HG03469 (cell line): Measurements from ENCODE around the gene MS4A3.
"Not testable (repeated sequence)": the region's sequence is repeated elsewhere in the genome, so short reads cannot be mapped to it uniquely, and the experiment has no call there.

Experiments used
- ATAC-seq: cut with Tn5 transposase; IDR thresholded peaks from one replicate; pipeline ENCODE4 v1.9.1; 2021; ENCODE audit warnings: mild to moderate bottlenecking, moderate library complexity, moderate number of reproducible peaks; ENCODE audit not compliant: unreplicated experiment

The MS4A3 gene, protein sequence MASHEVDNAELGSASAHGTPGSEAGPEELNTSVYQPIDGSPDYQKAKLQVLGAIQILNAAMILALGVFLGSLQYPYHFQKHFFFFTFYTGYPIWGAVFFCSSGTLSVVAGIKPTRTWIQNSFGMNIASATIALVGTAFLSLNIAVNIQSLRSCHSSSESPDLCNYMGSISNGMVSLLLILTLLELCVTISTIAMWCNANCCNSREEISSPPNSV

DNA sequence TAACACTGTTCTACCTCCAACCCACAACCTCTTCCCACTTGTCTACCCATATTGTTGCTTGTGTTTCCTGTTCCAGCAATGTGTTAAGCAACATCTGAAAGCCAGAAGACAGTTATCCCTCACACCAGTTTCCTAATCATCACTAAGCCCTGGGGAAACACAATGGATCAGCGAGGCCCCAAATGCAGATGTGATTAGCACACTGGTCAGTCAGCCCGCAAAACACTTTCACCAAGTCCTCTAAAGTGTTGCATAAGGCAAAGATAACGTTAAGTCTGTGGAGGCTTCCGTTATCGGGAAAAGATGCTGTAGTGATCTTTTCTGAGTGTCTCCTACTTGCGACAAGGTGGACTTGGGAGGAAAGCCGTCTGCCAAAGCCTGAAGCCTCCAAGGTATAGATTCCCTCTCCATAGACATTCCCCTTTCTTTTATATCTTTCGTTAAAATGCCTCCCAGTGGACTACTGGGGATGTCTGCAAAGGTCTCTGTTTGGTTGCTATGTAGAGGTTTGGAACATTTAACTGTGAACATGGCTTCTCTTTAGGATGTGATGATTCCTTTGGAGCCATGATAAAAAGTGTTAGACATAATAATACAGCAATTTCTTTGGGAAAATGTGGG is at the start of gene MS4A3:
TSS of gene MS4A3 (plus strand) at position 317 of the 621 bp plus-strand sequence. CDS start 4,496 bp downstream, outside the sequence.
- no peak for ATAC-seq

DNA sequence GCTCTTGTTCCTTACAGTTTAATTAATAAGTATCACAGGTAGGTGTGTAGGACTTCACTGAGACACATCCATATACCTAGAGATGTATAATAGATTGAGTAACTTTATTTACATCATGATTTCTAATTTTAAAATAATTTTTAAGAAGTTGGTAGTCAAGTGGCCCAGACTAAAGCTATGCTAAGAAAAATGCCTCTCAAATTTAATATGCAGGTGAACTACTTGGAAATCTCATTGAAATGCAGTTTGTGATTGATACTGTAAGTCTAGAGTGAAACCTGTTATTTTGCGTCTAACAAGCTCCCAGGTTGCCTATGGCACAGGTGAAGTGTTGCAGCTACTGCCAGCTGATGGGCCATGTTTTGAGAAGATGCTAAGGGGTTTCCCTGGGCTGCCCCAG is 39.6 kb upstream of the MS4A3 start, which contains the start of gene OOSP4B:
TSS of gene OOSP4B (plus strand) at position 301 of the 400 bp plus-strand sequence.
- ATAC-seq: no peak

DNA sequence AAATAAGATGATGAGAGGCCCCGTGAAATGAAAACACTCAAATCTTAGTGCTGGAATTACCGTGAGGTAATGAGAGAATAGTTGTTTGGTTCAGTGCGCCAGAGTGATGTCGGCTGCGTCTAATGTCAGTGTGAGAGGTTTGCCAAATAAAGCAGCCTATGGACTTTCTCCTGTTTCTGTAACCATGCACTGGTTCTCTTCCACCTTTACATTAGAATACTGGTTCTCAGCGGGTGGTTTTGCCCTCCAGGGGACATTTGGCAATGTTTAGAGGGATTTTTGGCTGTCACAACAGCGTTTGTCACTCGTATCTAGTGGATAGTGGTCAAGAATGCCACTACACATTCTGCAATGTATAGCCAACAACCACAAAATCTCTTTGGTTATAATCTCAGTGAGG is 38.4 kb upstream of the MS4A3 start:
- no peak for ATAC-seq

DNA sequence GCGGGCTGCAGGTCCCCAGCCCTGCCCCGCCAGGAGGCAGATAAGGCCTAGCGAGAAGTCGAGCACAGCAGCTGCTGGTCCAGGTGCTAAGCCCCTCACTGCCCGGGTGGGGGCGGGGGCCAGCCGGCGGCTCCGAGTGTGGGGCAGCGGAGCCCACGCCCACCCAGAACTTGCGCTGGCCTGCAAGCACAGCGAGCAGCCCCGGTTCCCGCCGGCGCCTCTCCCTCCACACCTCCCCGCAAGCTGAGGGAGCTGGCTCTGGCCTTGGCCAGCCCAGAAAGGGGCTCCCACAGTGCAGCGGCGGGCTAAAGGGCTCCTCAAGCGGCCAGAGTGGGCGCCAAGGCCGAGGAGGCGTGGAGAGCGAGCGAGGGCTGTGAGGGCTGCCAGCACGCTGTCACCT is 36.1 kb upstream of the MS4A3 start:
- ATAC-seq: not testable (repeated sequence)

DNA sequence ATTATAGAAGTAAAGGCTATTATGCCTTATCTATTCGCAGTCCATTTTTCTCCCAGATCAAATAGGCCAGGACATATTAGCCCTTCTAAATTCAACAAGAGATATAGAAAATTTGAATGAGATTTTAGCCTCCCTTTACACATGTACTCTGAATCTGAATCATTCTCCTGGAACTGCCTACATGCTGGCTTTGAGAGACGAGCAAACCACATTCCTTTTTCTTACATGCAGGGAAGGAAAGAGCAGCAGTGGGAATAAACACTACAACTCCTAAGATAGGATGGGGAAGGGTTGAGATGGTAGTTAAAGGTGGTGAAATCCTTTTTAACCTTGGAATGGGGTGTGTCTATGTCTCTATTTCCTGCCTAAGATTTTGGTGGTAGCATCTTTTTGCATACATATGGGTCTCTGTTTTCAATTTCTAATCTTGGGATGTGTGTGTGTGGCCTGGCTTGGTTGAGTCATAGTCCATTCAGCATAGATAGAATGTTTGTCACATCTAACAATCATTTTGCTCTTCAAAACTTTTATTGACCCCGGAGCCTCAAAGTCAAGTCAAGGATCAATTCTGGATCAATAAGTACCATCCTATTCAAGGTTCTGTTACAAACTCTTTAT is 27.3 kb upstream of the MS4A3 start:
- no peak for ATAC-seq

DNA sequence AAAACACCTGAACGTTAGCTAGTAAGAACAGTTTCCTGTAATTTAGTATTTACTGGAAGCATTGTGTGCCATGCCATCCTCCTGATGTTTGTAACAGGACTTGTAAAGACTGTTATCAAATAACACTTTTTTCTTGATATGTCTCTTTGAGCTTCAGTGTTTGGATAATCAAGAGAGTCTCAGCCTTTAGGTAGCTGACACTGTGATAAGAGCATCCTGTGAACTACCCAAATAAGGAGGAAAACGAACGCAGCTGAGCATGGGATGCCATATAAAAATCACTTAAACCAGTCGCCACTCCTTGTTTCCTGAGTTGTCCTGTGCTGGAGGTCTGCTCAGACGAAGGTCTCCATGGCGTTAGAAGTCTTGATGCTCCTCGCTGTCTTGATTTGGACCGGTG is 16.4 kb upstream of the MS4A3 start, which contains the start of gene OOSP2:
TSS of gene OOSP2 (plus strand) at position 301 of the 400 bp plus-strand sequence. CDS start at position 352, 51 bp downstream.
- no peak for ATAC-seq

DNA sequence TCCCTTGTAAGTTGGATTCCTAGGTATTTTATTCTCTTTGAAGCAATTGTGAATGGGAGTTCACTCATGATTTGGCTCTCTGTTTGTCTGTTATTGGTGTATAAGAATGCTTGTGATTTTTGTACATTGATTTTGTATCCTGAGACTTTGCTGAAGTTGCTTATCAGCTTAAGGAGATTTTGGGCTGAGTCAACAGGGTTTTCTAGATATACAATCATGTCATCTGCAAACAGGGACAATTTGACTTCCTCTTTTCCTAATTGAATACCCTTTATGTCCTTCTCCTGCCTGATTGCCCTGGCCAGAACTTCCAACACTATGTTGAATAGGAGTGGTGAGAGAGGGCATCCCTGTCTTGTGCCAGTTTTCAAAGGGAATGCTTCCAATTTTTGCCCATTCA is 6.0 kb upstream of the MS4A3 start:
- ATAC-seq: not testable (repeated sequence)

DNA sequence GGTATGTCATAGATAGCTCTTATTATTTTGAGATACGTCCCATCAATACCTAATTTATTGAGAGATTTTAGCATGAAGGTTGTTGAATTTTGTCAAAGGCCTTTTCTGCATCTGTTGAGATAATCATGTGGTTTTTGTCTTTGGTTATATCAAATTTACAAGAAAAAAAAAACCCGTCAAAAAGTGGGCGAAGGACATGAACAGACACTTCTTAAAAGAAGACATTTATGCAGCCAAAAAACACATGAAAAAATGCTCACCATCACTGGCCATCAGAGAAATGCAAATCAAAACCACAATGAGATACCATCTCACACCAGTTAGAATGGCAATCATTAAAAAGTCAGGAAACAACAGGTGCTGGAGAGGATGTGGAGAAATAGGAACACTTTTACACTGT is 5.6 kb upstream of the MS4A3 start:
- ATAC-seq: not testable (repeated sequence)

DNA sequence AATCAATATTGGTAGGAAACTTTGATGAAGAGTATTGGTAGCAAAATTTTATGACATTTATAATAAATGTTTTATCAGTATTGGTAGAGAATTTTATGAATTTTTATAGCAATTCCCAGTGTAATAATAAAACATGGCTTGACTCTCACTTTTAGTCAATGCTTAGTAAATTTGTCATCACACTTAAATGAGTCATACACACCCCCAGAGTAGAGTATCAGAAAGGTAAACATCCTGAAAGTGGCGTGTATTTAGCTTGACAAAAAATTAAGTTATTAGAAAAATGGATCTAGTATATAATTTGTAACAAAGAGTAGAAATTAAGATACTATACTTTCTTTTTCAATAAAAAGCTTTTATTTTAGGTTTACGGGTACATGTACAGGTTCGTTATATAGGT is 2.6 kb downstream of the MS4A3 start:
- ATAC-seq: no peak

DNA sequence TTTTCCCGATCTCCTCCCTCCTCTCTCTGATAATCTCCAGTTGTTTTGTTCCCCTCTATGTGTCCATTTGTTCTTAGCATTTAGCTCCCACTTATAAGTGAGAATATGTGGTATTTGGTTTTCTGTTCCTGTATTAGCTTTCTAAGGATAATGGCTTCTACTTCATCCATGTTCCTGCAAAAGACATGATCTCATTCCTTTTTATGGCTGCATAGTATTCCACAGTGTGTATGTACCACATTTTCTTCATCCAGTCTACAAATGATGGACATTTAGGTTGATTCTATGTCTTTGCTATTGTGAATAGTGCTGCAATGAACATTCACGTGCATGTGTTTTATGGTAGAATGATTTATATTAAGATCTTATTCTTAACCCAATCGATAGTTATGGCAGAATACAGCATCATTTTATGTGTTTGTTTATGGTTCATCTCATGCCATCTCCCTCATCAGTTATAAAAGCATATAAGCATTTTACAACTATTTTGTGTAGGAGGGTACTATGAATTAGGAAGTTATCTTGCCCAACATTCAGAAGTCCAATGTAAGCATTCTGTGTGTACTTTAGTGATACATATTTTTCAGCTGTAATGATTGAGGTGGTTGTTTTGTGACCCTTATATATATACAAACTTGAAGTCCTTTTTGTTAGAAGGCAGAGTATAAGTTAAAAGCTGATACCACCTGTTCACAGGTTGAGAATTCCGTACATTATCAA is 3.2 kb downstream of the MS4A3 start:
- ATAC-seq: no peak

DNA sequence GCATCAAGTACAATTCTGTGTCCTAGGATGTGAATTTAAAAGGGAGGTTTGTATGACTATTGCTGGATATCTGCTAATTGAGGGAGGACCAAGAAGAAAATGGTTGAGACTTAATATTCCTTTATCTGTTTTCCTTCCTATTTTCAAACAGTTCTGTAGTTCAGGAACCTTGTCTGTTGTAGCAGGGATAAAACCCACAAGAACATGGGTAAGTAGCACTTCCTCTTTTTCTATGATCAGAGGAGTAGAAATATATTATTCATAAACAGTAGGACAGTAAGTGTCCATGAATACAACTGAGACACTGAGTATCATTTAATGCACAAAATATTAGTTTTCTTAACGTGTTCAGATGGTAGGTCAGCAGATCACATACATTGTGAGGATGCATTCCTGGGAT is 7.6 kb downstream of the MS4A3 start:
- ATAC-seq: no peak

DNA sequence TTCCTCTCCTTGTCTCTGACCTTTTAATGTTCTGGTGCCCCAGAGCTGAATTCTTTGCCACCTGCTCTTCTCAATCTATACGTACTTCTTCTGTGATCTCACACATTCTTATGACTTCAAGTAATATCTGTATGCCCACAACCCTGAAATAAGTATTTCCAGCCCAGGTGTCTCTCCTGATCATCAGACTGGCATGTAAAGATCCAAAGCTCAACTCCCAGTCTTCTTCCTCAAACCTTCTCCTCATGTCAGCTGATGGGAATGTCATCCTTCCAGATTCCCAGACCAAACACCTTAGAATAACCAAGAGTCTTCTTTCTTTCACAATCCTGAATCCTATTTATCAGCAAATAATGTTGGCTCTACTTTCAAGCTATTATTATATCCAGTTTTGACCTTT is 9.3 kb downstream of the MS4A3 start:
- no peak for ATAC-seq

DNA sequence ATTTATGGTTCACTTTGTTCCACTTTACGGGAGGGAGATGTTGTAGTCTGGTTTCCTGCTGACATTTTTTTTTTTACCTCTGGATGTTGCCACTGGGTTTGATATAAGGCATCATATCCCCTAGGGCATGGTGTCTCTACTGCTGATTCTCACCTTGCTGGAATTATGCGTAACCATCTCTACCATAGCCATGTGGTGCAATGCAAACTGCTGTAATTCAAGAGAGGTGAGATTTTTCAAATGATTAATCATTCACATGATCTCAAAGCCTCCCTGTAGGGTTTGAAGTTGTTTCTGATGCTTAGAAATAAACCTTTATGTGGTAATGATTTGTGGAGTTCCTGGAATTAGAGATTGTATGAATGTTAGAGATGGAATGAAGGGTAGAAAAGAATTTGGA is 13.0 kb downstream of the MS4A3 start:
- ATAC-seq: no peak

DNA sequence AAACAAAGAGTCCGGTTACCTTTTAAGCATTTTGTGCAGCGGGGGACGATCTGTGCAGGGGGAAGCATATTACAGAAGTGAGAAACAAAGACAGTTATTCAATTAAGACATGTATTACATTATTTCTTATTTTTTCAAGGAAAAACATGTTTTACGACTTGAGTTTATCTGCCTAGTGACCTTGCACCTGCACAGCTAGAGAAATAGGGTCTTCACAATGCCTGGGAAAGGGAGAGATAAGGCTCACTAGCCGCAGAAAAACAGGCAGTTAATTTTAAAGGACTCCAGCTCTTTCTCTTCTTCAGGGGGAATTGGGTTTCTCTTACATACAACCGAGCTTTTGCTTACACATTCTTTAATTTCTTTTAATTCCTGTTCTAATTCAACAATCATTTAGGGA is 15.2 kb downstream of the MS4A3 start:
- ATAC-seq: not testable (repeated sequence)

DNA sequence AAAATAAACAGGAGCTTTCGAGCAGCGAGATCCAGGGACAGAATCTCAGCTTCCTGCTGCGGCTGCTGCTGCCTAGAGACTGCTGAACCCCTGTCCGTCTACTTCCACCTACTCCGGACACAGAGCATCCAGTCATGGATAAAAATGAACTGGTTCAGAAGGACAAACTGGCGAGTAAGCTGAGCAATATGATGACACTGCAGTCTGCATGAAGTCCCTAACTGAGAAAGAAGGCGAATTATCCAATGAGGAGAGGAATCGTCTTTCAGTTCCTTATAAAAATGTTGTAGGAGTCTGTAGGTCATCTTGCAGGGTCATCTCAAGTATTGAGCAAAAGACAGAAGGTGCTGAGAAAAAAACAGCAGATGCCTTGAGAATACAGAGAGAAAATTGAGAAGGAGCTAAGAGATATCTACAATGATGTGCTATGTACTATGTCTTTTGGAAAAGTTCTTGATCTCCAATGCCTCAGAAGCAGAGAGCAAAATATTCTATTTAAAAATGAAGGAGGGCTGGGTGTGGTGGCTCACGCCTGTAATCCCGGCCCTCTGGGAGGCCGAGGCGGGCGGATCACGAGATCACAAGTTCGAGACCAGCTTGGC is 20.9 kb downstream of the MS4A3 start:
- ATAC-seq: no peak

DNA sequence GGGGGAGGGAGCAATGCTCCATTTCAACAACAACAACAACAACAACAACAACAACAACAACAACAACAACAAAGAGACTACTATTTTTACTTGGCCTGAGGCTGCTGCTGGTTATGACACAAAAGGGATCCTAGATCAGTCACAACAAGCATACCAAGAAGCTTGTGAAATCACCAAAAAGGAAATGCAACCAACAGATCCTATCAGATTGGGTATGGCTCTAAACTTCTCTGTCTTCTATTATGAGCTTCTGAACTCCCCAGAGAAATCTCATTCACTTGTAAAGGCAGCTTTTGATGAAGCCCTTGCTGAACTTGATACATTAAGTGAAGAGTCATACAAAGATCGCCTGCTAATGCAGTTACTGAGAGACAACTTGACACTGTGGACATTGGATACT is 21.5 kb downstream of the MS4A3 start:
- no peak for ATAC-seq

DNA sequence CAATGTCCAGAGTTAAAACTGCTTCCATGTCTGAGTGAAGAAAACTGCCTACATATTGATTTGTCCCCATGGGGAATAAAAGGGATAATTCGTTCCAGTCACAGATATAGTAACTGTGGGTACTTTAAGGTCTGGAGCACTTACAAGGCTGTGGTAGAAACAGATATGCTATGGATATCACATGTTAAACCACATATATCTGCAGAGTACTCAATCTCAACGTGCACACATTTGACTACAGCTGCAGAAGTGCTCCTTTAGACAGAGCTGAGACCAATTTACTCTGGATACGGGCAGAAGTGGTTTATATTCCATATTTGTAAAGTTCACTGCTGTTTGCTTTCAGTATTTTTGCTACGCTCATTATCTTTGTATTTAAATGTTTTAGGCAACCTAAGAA is 22.3 kb downstream of the MS4A3 start:
- no peak for ATAC-seq

DNA sequence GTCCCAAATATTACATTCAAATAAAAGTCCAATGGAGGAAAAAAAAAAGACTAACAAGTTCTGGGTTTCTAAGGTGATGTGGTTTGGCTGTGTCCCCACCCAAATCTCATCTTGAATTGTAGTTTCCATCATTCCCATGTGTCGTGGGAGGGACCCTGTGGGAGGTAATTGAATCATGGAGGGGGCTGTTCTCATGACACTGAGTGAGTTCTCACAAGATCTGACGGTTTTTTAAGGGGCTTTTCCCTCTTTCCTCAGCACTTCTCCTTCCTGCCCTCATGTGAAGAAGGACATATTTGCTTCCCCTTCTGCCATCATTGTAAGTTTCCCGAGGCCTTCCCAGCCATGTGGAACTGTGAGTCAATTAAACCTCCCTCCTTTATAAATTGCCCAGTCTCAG is 24.1 kb downstream of the MS4A3 start:
- ATAC-seq: no peak

DNA sequence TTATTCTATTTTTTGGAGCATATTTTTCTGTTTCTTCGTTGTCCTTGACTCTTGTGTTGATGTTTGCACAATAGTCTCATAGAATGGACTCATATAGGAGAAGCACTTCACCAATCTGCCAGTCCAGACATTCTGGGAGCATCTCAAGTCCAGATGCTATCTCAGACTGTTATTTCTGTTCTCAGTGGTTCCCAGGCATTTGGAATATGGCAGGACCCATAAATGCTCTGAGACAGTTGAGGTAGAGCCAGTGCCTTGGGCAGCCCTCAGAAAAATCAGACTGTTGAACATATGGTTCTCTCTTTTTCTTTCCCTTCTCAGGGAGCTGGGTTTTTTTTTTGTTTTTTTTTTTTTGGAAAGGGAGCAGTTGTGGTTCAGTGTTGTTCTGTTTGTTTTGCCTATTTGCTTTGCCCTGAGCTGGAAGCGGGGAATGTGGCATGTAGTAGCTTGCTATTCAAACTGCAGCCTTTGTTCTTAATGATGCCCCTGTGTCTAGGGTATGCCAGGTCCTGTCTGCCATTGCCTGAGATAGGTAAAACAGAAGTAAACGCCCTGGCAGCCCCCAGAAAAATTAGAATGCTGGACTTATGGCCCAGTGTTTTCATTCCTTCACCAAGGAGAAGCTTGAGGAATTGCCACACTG is 28.3 kb downstream of the MS4A3 start:
- ATAC-seq: no peak

DNA sequence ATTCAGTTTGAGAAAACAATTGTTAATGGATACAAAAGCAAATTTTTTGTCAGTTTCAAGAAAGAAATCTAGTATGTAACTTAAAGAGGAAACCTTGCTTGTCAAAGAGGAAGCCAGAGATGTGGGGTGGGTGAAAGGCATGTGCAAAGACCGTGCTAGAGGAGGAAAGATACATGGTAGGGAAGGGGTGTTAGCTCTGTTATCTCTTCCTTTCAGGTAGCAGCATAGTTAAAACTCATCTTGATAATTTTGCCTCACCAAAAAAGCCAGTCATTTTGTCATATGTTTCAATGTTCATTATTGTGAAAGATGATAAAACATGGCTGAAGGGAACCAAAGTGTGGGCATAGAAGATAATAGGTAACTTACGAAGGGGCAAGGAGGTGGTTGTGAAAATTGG is 29.4 kb downstream of the MS4A3 start:
- ATAC-seq: no peak

DNA sequence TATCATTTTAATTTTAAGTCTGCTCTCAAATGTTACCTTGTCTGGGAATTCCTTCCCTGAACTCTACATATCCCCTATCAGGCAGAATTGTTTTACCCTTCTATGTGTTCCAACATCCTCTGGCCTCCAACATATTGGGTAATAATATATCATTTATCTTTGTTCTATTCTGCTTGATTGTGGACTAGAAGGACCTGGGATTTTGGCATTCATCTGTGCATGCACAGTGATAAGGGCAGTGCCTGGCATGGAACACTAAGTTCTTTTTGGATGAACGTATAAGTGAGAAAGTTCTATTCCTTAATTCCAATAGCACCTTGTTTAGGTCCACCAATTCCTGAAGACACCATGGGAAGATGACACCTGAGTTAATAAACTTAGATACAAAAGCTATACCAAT is 30.8 kb downstream of the MS4A3 start:
- ATAC-seq: no peak
